Liver (tissue), 9 donors: ENCODE measurements around the gene NKAPL. TPM values are rescaled to one million over a fixed set of nuclear protein-coding genes. Genes with fewer than 3 reads are reported as not detected.

Source experiments
- DNase-seq: peaks from one replicate; pipeline ENCODE4 v3.0.0-alpha.2; 2017; ENCODE audit warnings: low spot score
- H3K27ac ChIP-seq, 2 donors: one replicate each; pipeline ENCODE4 v1.7.0; 2013; ENCODE audit warnings: inconsistent platforms in 2 of 2, low read length in 2 of 2, control low read depth in 1 of 2, low read depth in 1 of 2, mild to moderate bottlenecking in 1 of 2
- H3K27me3 ChIP-seq, 4 donors: one replicate each; pipeline versions ENCODE4 v1.6.1 to v1.7.0; 2013; ENCODE audit warnings: low read length in 3 of 4, inconsistent platforms in 1 of 4, mild to moderate bottlenecking in 1 of 4, moderate library complexity in 1 of 4; ENCODE audit not compliant: control insufficient read depth in 4 of 4, insufficient read depth in 4 of 4
- H3K36me3 ChIP-seq, 4 donors: one replicate each; pipeline versions ENCODE4 v1.6.1 to v1.7.0; 2013; ENCODE audit warnings: low read length in 3 of 4, mild to moderate bottlenecking in 3 of 4, low read depth in 1 of 4, moderate library complexity in 1 of 4; ENCODE audit not compliant: control insufficient read depth in 4 of 4, insufficient read depth in 3 of 4
- H3K4me1 ChIP-seq, 4 donors: one replicate each; pipeline versions ENCODE4 v1.6.1 to v1.7.0; 2013; ENCODE audit warnings: low read length in 3 of 4, mild to moderate bottlenecking in 3 of 4, moderate library complexity in 1 of 4; ENCODE audit not compliant: control insufficient read depth in 4 of 4, insufficient read depth in 4 of 4
- H3K4me3 ChIP-seq, 3 donors: one replicate each; pipeline versions ENCODE4 v1.6.1 to v1.7.0; 2013; ENCODE audit warnings: low read length in 3 of 3, control low read depth in 1 of 3, low read depth in 1 of 3, mild to moderate bottlenecking in 1 of 3
- H3K9ac ChIP-seq, 2 donors: one replicate each; pipeline ENCODE4 v1.7.0; 2013; ENCODE audit warnings: low read length in 2 of 2, mild to moderate bottlenecking in 2 of 2, moderate library complexity in 2 of 2, control low read depth in 1 of 2, low read depth in 1 of 2
- H3K9me3 ChIP-seq, 4 donors: one replicate each; pipeline versions ENCODE4 v1.6.1 to v1.7.0; 2013; ENCODE audit warnings: low read length in 3 of 4; ENCODE audit not compliant: control insufficient read depth in 4 of 4
- EGR1 ChIP-seq, 2 donors: IDR thresholded peaks; 2 replicates each; pipeline ENCODE4 v1.6.1; 2016 to 2018; ENCODE audit warnings: antibody characterized with exemption in 2 of 2, low read depth in 2 of 2
- FOXA1 ChIP-seq: IDR thresholded peaks from 2 replicates; pipeline ENCODE4 v1.6.1; 2016; ENCODE audit warnings: antibody characterized with exemption
- FOXA2 ChIP-seq: IDR thresholded peaks from 2 replicates; pipeline ENCODE4 v1.6.1; 2016; ENCODE audit warnings: antibody characterized with exemption
- GABPA ChIP-seq, 2 donors: IDR thresholded peaks in 1 of 2; conservative IDR thresholded peaks in 1 of 2; 2 replicates each; pipeline ENCODE4 v1.6.1; 2016; ENCODE audit warnings: antibody characterized with exemption in 2 of 2, mild to moderate bottlenecking in 1 of 2, moderate library complexity in 1 of 2
- HNF4A ChIP-seq, 2 donors: conservative IDR thresholded peaks; 2 replicates each; pipeline ENCODE4 v1.6.1; 2016; ENCODE audit warnings: antibody characterized with exemption in 2 of 2, mild to moderate bottlenecking in 2 of 2
- HNF4G ChIP-seq: IDR thresholded peaks from 2 replicates; pipeline ENCODE4 v1.6.1; 2016; ENCODE audit warnings: antibody characterized with exemption
- JUND ChIP-seq, 2 donors: IDR thresholded peaks; 2 replicates each; pipeline ENCODE4 v1.6.1; 2016; ENCODE audit warnings: antibody characterized with exemption in 2 of 2
- MAX ChIP-seq: IDR thresholded peaks from 2 replicates; pipeline ENCODE4 v1.6.1; 2016; ENCODE audit warnings: antibody characterized with exemption
- NR2F2 ChIP-seq: IDR thresholded peaks from 2 replicates; pipeline ENCODE4 v1.6.1; 2016; ENCODE audit warnings: antibody characterized with exemption
- RAD21 ChIP-seq, 2 donors: IDR thresholded peaks; 2 replicates each; pipeline ENCODE4 v1.6.1; 2016; ENCODE audit warnings: antibody characterized with exemption in 2 of 2, mild to moderate bottlenecking in 2 of 2
- RXRA ChIP-seq, 2 donors: IDR thresholded peaks; 2 replicates each; pipeline ENCODE4 v1.6.1; 2017 to 2018; ENCODE audit warnings: antibody characterized with exemption in 2 of 2, mild to moderate bottlenecking in 1 of 2
- SP1 ChIP-seq: IDR thresholded peaks from 2 replicates; pipeline ENCODE4 v1.6.1; 2018; ENCODE audit warnings: antibody characterized with exemption, mild to moderate bottlenecking
- TAF1 ChIP-seq: conservative IDR thresholded peaks from 2 replicates; pipeline ENCODE4 v1.6.1; 2016; ENCODE audit warnings: antibody characterized with exemption, mild to moderate bottlenecking
- YY1 ChIP-seq: IDR thresholded peaks from 2 replicates; pipeline ENCODE4 v1.6.1; 2016; ENCODE audit warnings: antibody characterized with exemption, mild to moderate bottlenecking
- ZBTB33 ChIP-seq: IDR thresholded peaks from 2 replicates; pipeline ENCODE4 v1.6.1; 2016; ENCODE audit warnings: antibody characterized with exemption
- WGBS: extraction: QIAGEN DNeasy Blood & Tissue Kit; methylation state at CpG from one replicate; pipeline ENCODE4 v1.1.7; 2013; 5-methylcytosine and 5-hydroxymethylcytosine counted together
- polyA plus RNA-seq, 2 donors: library from polyadenylated mRNA; stranded (reverse) in 1 of 2; unstranded in 1 of 2; fragments of 200-250 nt in 1 of 2; fragments of >200 nt in 1 of 2; fragmentation: Nextera tagmentation in 1 of 2; extraction: Ambion mirVana in 1 of 2; gene quantifications; one replicate each; pipeline versions ENCODE4 v1.2.1 to v1.2.3, GENCODE V29; 2013 to 2015
- total RNA-seq, 2 donors: library from RNA; depleted of rRNA; stranded (reverse); fragments of >200 nt; gene quantifications; one replicate each; pipeline ENCODE4 v1.2.3, GENCODE V29; 2014
- TF ChIP-seq, protein P1 (sequence below): IDR thresholded peaks from 2 replicates; pipeline ENCODE4 v1.6.1; 2016; ENCODE audit warnings: antibody characterized with exemption, mild to moderate bottlenecking
- TF ChIP-seq, protein P2 (sequence below): fragments of 150-350 bp; IDR thresholded peaks from 2 replicates; pipeline ENCODE4 v1.5.1; 2017; ENCODE audit warnings: improper control_type of control experiment, low read depth, low read length; ENCODE audit not compliant: missing input control
- TF ChIP-seq, protein P3 (sequence below): IDR thresholded peaks from 2 replicates; pipeline ENCODE4 v1.6.1; 2016; ENCODE audit warnings: antibody characterized with exemption
- donor health status: healthy.
- donor health status: healthy.
- donor health status: healthy.
- donor health status: healthy.
- donor health status: healthy.

NKAPL gene
- total and polyA plus RNA-seq, 4 donors = 0.22 to 0.61 (median 0.57) TPM

- Histone ChIP-seq H3K4me3 (peak overlapping the region; percentile 67 to 99 (median 94)), H3K36me3 (peaks cover 0 to 10% (median 2%) of the 10 kb centered on the region in 4 donors), H3K4me1 (peaks cover 3 to 13% (median 10%) of the 10 kb centered on the region in 4 donors), H3K9me3 (no peaks in the 10 kb centered on the region), H3K27me3 (no peaks in the 10 kb centered on the region), H3K9ac (peak overlapping the region; percentile 42 to 82), H3K27ac (no peak overlapping the region)
- no peak for DNase-seq
- WGBS = 1% methylated on average over 1 of the region's 1 CpG
- TF ChIP-seq, protein P1, sequence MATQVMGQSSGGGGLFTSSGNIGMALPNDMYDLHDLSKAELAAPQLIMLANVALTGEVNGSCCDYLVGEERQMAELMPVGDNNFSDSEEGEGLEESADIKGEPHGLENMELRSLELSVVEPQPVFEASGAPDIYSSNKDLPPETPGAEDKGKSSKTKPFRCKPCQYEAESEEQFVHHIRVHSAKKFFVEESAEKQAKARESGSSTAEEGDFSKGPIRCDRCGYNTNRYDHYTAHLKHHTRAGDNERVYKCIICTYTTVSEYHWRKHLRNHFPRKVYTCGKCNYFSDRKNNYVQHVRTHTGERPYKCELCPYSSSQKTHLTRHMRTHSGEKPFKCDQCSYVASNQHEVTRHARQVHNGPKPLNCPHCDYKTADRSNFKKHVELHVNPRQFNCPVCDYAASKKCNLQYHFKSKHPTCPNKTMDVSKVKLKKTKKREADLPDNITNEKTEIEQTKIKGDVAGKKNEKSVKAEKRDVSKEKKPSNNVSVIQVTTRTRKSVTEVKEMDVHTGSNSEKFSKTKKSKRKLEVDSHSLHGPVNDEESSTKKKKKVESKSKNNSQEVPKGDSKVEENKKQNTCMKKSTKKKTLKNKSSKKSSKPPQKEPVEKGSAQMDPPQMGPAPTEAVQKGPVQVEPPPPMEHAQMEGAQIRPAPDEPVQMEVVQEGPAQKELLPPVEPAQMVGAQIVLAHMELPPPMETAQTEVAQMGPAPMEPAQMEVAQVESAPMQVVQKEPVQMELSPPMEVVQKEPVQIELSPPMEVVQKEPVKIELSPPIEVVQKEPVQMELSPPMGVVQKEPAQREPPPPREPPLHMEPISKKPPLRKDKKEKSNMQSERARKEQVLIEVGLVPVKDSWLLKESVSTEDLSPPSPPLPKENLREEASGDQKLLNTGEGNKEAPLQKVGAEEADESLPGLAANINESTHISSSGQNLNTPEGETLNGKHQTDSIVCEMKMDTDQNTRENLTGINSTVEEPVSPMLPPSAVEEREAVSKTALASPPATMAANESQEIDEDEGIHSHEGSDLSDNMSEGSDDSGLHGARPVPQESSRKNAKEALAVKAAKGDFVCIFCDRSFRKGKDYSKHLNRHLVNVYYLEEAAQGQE = no peak
- TF ChIP-seq NR2F2 (no peak), HNF4A (conservative IDR thresholded peaks at IDR 0.05) (no peak)
These were observed 8.6 kb downstream of the NKAPL start for GRCh38 chr6:28267695-28268059.

- Histone ChIP-seq H3K27ac (no peak overlapping the region), H3K9me3 (no peaks in the 10 kb centered on the region), H3K9ac (no peak overlapping the region), H3K4me3 (no peak overlapping the region), H3K36me3 (peaks cover 2 to 21% (median 8%) of the 10 kb centered on the region in 4 donors), H3K27me3 (no peaks in the 10 kb centered on the region), H3K4me1 (peaks cover 3 to 13% (median 10%) of the 10 kb centered on the region in 4 donors)
- TF ChIP-seq, protein P2, sequence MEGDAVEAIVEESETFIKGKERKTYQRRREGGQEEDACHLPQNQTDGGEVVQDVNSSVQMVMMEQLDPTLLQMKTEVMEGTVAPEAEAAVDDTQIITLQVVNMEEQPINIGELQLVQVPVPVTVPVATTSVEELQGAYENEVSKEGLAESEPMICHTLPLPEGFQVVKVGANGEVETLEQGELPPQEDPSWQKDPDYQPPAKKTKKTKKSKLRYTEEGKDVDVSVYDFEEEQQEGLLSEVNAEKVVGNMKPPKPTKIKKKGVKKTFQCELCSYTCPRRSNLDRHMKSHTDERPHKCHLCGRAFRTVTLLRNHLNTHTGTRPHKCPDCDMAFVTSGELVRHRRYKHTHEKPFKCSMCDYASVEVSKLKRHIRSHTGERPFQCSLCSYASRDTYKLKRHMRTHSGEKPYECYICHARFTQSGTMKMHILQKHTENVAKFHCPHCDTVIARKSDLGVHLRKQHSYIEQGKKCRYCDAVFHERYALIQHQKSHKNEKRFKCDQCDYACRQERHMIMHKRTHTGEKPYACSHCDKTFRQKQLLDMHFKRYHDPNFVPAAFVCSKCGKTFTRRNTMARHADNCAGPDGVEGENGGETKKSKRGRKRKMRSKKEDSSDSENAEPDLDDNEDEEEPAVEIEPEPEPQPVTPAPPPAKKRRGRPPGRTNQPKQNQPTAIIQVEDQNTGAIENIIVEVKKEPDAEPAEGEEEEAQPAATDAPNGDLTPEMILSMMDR = no peak
- TF ChIP-seq GABPA (IDR thresholded peaks at IDR 0.05 in 1 of 2, conservative IDR thresholded peaks at IDR 0.05 in 1 of 2) = no peak
- TF ChIP-seq FOXA1 = no peak
- no peak for TF ChIP-seq RXRA (IDR thresholded peaks at IDR 0.05)
- TF ChIP-seq RAD21 (IDR thresholded peaks at IDR 0.05) = no peak
- TF ChIP-seq MAX = no peak
- no peak for TF ChIP-seq SP1
- TF ChIP-seq NR2F2 = no peak
- TF ChIP-seq, protein P3, sequence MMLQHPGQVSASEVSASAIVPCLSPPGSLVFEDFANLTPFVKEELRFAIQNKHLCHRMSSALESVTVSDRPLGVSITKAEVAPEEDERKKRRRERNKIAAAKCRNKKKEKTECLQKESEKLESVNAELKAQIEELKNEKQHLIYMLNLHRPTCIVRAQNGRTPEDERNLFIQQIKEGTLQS = no peak
- TF ChIP-seq, protein P1 = no peak
- no peak for TF ChIP-seq YY1
- no peak for TF ChIP-seq FOXA2
- TF ChIP-seq HNF4G = no peak
- TF ChIP-seq JUND (IDR thresholded peaks at IDR 0.05) = no peak
- no peak for TF ChIP-seq TAF1
- TF ChIP-seq EGR1 (IDR thresholded peaks at IDR 0.05; ENCODE audit: low read depth in 2 of 2) = no peak
- no peak for TF ChIP-seq HNF4A (conservative IDR thresholded peaks at IDR 0.05)
- TF ChIP-seq ZBTB33 = no peak
- no peak for DNase-seq
These were observed 10.4 kb downstream of the NKAPL start for GRCh38 chr6:28269492-28269891.
